ENCODE measurements around the gene MCTP1.

- TF ChIP-seq CHD2 (IDR thresholded peaks at IDR 0.05; ENCODE audit: low read depth, low read length): no peak
- no peak for TF ChIP-seq ZEB2 (IDR thresholded peaks at IDR 0.05)
- TF ChIP-seq CTCF (IDR thresholded peaks at IDR 0.05 in 2 of 3, conservative IDR thresholded peaks at IDR 0.05 in 1 of 3; ENCODE audit: insufficient read depth in 2 of 3, low read depth in 1 of 3, low read length in 3 of 3): no peak
- no peak for TF ChIP-seq MYC (IDR thresholded peaks at IDR 0.05; ENCODE audit: low read depth, low read length)
- TF ChIP-seq MYC (CRISPR knock-in tag; IDR thresholded peaks at IDR 0.05; ENCODE audit: borderline replicate concordance, low read depth): no peak
These were observed 214.9 kb downstream of the MCTP1 start for GRCh38 chr5:95069948-95070347.
